ENCODE results near the gene MAPRE3.

- TF ChIP-seq, protein P1, sequence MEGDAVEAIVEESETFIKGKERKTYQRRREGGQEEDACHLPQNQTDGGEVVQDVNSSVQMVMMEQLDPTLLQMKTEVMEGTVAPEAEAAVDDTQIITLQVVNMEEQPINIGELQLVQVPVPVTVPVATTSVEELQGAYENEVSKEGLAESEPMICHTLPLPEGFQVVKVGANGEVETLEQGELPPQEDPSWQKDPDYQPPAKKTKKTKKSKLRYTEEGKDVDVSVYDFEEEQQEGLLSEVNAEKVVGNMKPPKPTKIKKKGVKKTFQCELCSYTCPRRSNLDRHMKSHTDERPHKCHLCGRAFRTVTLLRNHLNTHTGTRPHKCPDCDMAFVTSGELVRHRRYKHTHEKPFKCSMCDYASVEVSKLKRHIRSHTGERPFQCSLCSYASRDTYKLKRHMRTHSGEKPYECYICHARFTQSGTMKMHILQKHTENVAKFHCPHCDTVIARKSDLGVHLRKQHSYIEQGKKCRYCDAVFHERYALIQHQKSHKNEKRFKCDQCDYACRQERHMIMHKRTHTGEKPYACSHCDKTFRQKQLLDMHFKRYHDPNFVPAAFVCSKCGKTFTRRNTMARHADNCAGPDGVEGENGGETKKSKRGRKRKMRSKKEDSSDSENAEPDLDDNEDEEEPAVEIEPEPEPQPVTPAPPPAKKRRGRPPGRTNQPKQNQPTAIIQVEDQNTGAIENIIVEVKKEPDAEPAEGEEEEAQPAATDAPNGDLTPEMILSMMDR (IDR thresholded peaks at IDR 0.05; ENCODE audit: insufficient read depth, low read depth, low read length), result no peak
- no peak for TF ChIP-seq EZH2 (IDR thresholded peaks at IDR 0.05; ENCODE audit: insufficient read depth, low read length)
Measured at GRCh38 chr2:26948800-26949199, 21.6 kb upstream of the MAPRE3 start.
